HG02798 (cell line): ENCODE measurements around the gene CHD2.

Source experiments
- ATAC-seq: cut with Tn5 transposase; IDR thresholded peaks from one replicate; pipeline ENCODE4 v1.9.1; 2021; ENCODE audit warnings: mild to moderate bottlenecking; ENCODE audit not compliant: unreplicated experiment, poor library complexity

CHD2 gene

DNA sequence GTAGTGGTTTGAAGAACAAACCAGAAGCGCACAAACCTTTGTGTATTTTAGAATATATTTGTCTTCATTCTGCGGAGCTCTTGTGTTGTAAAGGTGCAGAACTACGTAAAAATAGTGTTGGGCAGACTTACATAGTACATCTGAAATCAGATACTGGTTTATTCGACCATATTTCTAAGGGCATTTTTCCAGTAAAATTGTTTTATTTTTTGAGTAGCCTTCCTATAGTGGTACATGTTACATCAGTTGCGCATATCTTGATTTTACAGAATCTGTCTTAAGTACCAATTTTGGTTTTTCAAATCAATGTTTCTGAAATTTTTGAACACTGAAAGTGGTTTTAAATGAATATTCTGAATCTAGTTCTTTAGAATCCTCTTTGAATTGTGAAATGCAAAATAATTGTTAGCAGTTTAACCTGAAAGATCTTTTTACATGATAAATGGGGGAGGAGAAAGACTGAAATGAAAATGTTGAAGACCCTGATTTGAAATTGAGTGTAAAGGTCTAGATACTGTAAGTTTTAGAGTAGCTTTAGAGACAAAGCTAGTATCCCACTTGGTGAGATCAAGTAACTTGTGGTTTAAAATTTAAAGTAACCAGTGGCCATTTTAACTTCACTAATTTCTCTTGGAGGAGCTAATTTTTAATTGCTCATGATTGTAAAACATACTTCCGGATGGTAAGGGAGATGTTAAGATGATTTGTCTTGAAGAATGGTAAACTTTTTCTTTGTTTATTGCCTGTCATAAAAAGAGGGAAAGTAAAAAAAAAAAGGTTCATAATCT is 15.5 kb upstream of the CHD2 start:
- no peak for ATAC-seq

DNA sequence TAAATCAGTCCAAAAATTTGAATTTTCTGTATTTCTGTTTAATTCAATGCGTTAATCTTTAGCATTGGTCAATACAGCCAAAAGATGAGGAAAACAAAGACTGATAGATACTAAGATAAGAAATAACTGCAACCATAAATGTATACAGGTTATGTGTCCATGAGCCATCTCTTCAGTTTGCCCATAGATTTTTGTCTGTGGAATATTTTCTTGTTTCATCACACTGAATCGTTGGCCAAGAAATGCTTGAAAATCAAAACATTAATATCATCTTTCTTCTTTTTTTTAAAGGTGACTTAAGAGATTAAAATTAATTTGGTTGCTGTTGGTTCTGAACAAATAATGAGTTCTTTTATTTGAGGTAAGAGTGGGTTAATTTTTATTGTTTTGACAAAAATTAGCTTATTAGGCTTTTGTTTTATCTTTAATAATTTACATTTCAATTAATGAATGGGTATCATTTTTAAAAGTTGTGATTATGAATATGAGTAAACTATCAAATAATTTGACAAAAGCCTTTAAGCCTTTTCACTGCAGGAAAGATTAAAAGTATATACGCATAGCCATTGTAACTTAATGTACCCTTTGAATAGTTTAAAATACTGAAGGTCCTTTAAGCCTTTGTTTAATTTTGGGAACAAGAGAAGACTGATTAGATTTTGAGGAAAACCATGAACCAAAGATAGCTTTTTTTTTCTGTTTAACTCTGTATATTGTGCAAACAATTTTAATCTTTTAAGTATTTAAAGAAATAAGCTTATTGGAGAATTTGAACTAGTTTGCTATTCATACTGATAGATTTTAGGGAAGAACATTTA is 14.7 kb upstream of the CHD2 start:
- ATAC-seq: no peak

- no peak for ATAC-seq
Observed at GRCh38 chr15:92886042-92886537, 14.0 kb upstream of the CHD2 start.

DNA sequence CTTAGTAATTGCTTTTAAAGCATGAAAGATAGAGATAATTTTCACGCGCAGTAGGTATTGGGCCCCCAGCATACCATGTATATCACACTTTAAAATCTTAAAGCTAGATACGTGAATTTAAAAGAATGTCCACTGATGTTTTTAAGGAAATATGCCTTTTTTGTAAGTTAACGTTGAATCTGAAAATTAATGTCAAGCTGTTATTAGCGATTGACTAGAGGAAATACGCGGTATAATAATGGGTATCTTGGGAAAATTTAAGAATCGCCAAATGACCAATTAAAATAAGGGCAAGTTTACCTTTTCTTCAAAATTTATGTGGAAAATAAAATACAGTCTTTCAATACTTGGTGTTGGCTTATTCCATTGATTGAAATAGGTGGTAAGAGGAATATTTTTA is 13.3 kb upstream of the CHD2 start:
- no peak for ATAC-seq

- ATAC-seq: no peak
Observed at GRCh38 chr15:92887869-92888268, 12.3 kb upstream of the CHD2 start.

DNA sequence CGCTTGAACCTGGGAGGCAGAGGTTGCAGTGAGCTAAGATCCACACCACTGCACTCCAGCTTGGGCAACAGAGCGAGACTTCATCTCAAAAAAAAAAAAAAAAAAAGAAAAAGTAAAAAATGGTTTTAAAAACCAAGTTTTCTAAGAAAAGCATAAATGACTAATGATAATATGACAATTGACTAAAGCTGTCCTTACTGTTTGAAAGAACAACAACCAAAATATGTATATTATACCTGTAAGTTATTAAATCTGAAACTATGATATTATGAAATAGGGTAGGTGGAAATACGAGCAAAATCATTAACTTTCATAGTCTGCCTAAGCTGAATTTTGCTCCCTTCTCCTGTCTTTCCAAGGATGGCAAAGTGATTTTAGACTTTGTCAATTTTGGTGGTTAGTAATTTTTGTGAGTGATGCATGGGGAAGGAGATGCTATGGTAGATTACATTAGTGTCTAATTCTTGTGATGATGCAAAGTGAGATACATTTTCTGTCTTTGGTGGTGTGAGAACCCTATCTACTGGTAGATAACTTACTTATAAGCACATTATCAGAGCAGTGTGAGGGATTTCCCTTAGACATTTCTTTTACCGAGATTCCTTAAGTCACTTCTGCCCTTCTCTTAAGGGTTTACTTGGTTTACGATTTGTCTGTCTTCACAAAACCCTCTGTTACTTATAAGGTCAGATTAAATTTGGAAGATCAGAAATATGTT is 10.6 kb upstream of the CHD2 start:
- ATAC-seq: no peak

- ATAC-seq: no peak
Observed at GRCh38 chr15:92891533-92892200, 8.5 kb upstream of the CHD2 start.

DNA sequence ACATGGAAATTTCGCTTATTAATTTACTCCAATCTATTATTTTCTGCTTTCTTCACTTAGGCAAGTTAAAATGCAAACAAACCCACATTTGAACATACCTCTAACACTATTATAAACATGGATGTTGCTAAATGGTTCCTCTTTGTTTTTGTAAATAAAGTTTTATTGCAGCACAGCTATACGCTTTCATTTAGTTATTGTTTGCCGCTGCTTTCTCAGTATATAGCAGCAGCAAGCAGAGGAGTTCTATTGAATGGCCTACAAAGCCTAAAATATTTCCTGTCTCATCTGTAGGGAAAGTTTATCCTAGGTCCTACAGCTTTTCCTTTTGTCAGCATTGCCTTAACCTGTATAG is 7.9 kb upstream of the CHD2 start:
- ATAC-seq: no peak

DNA sequence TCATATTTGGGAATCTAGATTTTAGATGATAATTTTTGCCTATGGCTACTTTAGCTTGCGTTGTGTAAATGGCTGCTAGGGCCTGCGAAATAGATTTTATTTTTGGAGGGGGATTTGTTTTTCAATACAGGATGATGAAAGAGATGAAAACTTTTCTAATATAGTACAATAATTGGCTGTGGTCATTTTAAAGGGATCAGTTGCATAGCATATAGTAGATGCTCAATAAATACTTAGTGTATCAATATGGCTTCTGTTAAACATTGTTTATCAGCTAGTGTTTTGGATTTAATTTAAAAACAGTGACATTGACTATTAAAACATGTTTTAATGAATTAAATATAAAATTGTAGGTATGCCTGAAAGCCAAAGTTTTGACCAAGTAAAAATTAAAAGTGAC is 6.9 kb upstream of the CHD2 start:
- no peak for ATAC-seq

GRCh38 chr15:92896561-92896960 is 3.6 kb upstream of the CHD2 start:
- no peak for ATAC-seq

GRCh38 chr15:92897620-92898019 is 2.5 kb upstream of the CHD2 start:
- no peak for ATAC-seq

DNA sequence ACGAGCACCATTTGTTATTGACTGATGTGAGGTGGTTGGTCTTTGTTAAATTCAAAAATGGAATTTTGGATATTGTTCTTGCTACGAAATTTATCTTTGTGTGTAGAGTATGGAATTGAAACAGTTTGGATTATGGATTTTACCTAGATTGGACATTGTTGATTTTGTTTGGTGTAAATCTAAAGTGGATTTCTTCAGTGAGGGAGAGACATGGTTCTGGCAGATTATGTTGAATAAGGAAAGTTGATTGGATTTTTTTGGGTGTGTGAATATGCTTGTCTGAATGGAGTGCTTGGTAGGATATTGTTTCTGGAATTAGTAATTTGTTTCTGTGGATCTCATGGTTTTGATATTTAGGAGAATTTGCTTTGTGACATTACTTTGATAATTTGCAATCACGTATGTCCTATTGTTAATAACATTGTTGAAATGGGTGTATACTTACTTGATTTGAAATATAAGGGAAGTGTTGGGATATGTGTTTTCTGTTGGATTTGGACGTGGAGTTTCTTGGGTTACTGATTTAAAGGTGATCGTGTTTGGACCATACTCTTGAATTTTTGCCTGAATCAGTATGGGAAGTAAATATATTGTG is 1.0 kb upstream of the CHD2 start:
- no peak for ATAC-seq

DNA sequence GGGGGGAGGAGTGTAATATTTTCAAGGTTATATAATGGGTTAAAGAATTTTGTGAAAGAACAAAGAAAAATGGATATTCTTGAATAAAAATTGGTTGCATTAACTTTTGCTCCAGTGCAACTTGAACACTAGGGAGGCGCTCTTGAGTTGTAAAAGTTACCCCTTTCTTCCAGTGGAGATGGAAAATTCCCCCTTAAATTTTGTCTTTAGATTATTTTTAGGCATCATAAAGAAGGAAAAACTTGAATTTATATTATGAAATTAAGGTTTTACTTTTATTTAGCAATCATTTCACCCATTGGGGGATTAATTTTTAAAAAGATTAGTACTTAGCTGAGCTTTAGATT is 550 bp upstream of the CHD2 start:
- no peak for ATAC-seq

GRCh38 chr15:92900731-92901071 is 577 bp downstream of the CHD2 start:
- ATAC-seq: no peak

- ATAC-seq: no peak
Observed at GRCh38 chr15:92901072-92901761, 1.1 kb downstream of the CHD2 start.

GRCh38 chr15:92901995-92902394 is 1.9 kb downstream of the CHD2 start:
- no peak for ATAC-seq

GRCh38 chr15:92902737-92903593 is 2.8 kb downstream of the CHD2 start:
- ATAC-seq: no peak

- ATAC-seq: no peak
Observed at GRCh38 chr15:92903631-92903965, 3.5 kb downstream of the CHD2 start.
